ENCODE measurements around the gene HDAC4.

DNA sequence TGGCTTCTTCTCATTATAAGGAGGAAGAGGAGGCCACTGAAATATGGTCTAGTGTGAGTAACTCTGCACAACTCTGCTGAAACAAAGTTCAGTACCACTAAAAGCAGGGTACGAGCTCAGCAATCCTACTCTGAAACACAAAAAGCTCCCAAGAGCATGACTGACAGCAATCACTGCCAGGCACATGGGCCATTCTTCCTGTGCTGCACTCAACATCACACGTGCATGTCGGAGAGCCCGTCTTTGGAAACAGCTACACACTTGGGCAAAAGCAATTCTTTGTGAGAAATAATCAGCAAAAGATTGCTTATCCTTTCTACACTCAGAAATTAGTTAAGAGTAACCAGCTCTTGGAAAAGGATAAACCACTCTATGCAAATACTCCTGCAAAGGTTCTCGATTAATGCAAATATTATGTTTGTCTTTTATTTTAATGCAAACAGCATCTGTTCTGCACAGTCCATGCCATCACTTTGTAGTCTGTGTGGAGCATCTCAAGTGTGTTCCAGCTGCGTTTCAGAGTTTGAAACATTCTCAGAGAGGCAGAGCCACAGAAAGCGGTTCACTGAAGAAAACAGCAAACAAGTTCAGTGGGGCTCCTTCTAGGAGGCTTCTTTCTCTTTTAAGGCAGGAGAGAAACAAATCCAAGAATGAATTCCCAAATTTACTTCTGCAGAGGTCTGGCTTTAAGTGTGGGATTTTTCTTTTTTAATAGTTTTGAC lies 145.0 kb downstream of the HDAC4 start:
- TF ChIP-seq L3MBTL2 (conservative IDR thresholded peaks at IDR 0.05): no peak
- no peak for TF ChIP-seq HDGF (IDR thresholded peaks at IDR 0.05; ENCODE audit: borderline replicate concordance)

Data from HEK293T (cell line).